Measurements from ENCODE around the gene CATSPER3. TPM values are rescaled to one million over a fixed set of nuclear protein-coding genes. Genes with fewer than 3 reads are reported as not detected.

Gene CATSPER3
- total RNA-seq, 1 donor from 2014 or later: not detected

- H3K4me3 ChIP-seq (ENCODE audit: low read depth, low read length): no peak overlapping the region
- no peak for DNase-seq (ENCODE audit: low read depth)
- no peak for TF ChIP-seq CTCF (conservative IDR thresholded peaks at IDR 0.05; ENCODE audit: low read depth, low read length)
Observed at GRCh38 chr5:135060021-135060420, 92.3 kb downstream of the CATSPER3 start.

GRCh38 chr5:135061001-135061400, 93.3 kb downstream of the CATSPER3 start:
- H3K4me3 ChIP-seq (ENCODE audit: low read depth, low read length): no peak overlapping the region
- DNase-seq (ENCODE audit: low read depth): no peak
- TF ChIP-seq CTCF (conservative IDR thresholded peaks at IDR 0.05; ENCODE audit: low read depth, low read length): no peak

Other genes starting within 250 kb of the CATSPER3 start
- gene CAMLG, start 229.4 kb upstream of the CATSPER3 start, total RNA-seq: 20.6 and 24.8 TPM in 2 replicates
- gene DDX46, start 209.1 kb upstream of the CATSPER3 start, total RNA-seq: 30.4 and 35.0 TPM in 2 replicates
- gene C5orf24, start 121.9 kb upstream of the CATSPER3 start, total RNA-seq: 36.8 and 38.5 TPM in 2 replicates
- gene TXNDC15, start 93.5 kb upstream of the CATSPER3 start, total RNA-seq: 37.4 and 48.1 TPM in 2 replicates
- 5.6 and 10.1 TPM in 2 replicates for gene PCBD2, start 62.8 kb upstream of the CATSPER3 start, total RNA-seq
- gene PITX1, start 66.3 kb downstream of the CATSPER3 start, total RNA-seq: 0.14 and 1.6 TPM in 2 replicates